H9 (cell line): Measurements from ENCODE around the gene APBB2. TPM values are rescaled to one million over a fixed set of nuclear protein-coding genes. Genes with fewer than 3 reads are reported as not detected.

Experiments used
- DNase-seq: peaks from one replicate; pipeline ENCODE4 v3.0.0-alpha.2; 2017
- H2AFZ ChIP-seq: one replicate; pipeline ENCODE4 v1.6.1; 2013; ENCODE audit warnings: mild to moderate bottlenecking, low read length, control low read depth, moderate library complexity
- H2AK5ac ChIP-seq: 2 replicates; pipeline ENCODE4 v1.6.1; 2013; ENCODE audit warnings: low read length, control low read depth, mixed read lengths; ENCODE audit not compliant: insufficient read length
- H2BK120ac ChIP-seq: one replicate; pipeline ENCODE4 v1.6.1; 2013; ENCODE audit warnings: low read depth, mild to moderate bottlenecking, low read length, control low read depth, inconsistent platforms; ENCODE audit not compliant: poor library complexity, severe bottlenecking
- H2BK12ac ChIP-seq: 2 replicates; pipeline ENCODE4 v1.6.1; 2013; ENCODE audit warnings: low read length, control low read depth, mixed read lengths, low read depth; ENCODE audit not compliant: insufficient read length
- H2BK15ac ChIP-seq: 2 replicates; pipeline ENCODE4 v1.6.1; 2013; ENCODE audit warnings: low read depth, low read length, control low read depth
- H2BK20ac ChIP-seq: one replicate; pipeline ENCODE4 v1.6.1; 2013; ENCODE audit warnings: low read depth, mild to moderate bottlenecking, low read length, control low read depth, inconsistent platforms; ENCODE audit not compliant: poor library complexity, severe bottlenecking
- H2BK5ac ChIP-seq: 2 replicates; pipeline ENCODE4 v1.6.1; 2013; ENCODE audit warnings: low read length, control low read depth, mixed read lengths; ENCODE audit not compliant: insufficient read length
- H3K14ac ChIP-seq: 2 replicates; pipeline ENCODE4 v1.6.1; 2013; ENCODE audit warnings: low read length, control low read depth; ENCODE audit not compliant: insufficient read depth
- H3K18ac ChIP-seq: 2 replicates; pipeline ENCODE4 v1.6.1; 2013; ENCODE audit warnings: low read depth, mild to moderate bottlenecking, mixed read lengths, low read length, control low read depth; ENCODE audit not compliant: insufficient read length
- H3K23ac ChIP-seq: 2 replicates; pipeline ENCODE4 v1.6.1; 2013; ENCODE audit warnings: low read length, control low read depth, mixed read lengths, low read depth; ENCODE audit not compliant: insufficient read length
- H3K23me2 ChIP-seq: 2 replicates; pipeline ENCODE4 v1.6.1; 2013; ENCODE audit warnings: low read depth, mild to moderate bottlenecking, mixed read lengths, low read length, control low read depth; ENCODE audit not compliant: insufficient read length, poor library complexity, severe bottlenecking
- H3K27ac ChIP-seq: 2 replicates; pipeline ENCODE4 v1.5.1; 2013; ENCODE audit warnings: low read length, control low read depth, mixed read lengths, low read depth; ENCODE audit not compliant: insufficient read length
- H3K27me3 ChIP-seq: 2 replicates; pipeline ENCODE4 v1.6.1; 2013; ENCODE audit warnings: low read length, control low read depth, inconsistent platforms; ENCODE audit not compliant: insufficient read depth
- H3K4ac ChIP-seq: 2 replicates; pipeline ENCODE4 v1.6.1; 2013; ENCODE audit warnings: low read depth, mild to moderate bottlenecking, control low read depth, inconsistent platforms, low read length, moderate library complexity
- H3K4me1 ChIP-seq: 2 replicates; pipeline ENCODE4 v1.6.1; 2013; ENCODE audit warnings: low read length, control low read depth, inconsistent platforms; ENCODE audit not compliant: insufficient read depth
- H3K4me2 ChIP-seq: 2 replicates; pipeline ENCODE4 v1.6.1; 2013; ENCODE audit warnings: low read length, control low read depth, mixed read lengths; ENCODE audit not compliant: insufficient read length, insufficient read depth
- H3K56ac ChIP-seq: 2 replicates; pipeline ENCODE4 v1.6.1; 2013; ENCODE audit warnings: low read depth, mild to moderate bottlenecking, mixed read lengths, low read length, control low read depth; ENCODE audit not compliant: insufficient read length
- H3K79me1 ChIP-seq: 2 replicates; pipeline ENCODE4 v1.6.1; 2013; ENCODE audit warnings: low read depth, mild to moderate bottlenecking, moderate library complexity, low read length, control low read depth, inconsistent platforms; ENCODE audit not compliant: insufficient read depth, poor library complexity, severe bottlenecking
- H3K79me2 ChIP-seq: 2 replicates; pipeline ENCODE4 v1.6.1; 2013; ENCODE audit warnings: low read length, control low read depth, inconsistent platforms; ENCODE audit not compliant: insufficient read depth
- H3K9ac ChIP-seq: 2 replicates; pipeline ENCODE4 v1.6.1; 2013; ENCODE audit warnings: low read length, control low read depth, mixed read lengths; ENCODE audit not compliant: insufficient read length; ENCODE audit errors: extremely low read depth
- H3K9me3 ChIP-seq: one replicate; pipeline ENCODE4 v1.6.1; 2013; ENCODE audit warnings: low read depth, low read length, inconsistent platforms; ENCODE audit not compliant: control insufficient read depth
- H3T11ph ChIP-seq: one replicate; pipeline ENCODE4 v1.6.1; 2013; ENCODE audit warnings: mild to moderate bottlenecking, low read length, control low read depth, inconsistent platforms
- H4K20me1 ChIP-seq: one replicate; pipeline ENCODE4 v1.6.1; 2013; ENCODE audit not compliant: control insufficient read depth, insufficient read length, insufficient read depth
- H4K5ac ChIP-seq: 2 replicates; pipeline ENCODE4 v1.6.1; 2013; ENCODE audit warnings: low read depth, mild to moderate bottlenecking, mixed read lengths, low read length, control low read depth; ENCODE audit not compliant: insufficient read length
- H4K8ac ChIP-seq: replicated peaks from 2 replicates; pipeline ENCODE4 v1.6.1; 2013; ENCODE audit warnings: low read length, control low read depth, mixed read lengths, low read depth; ENCODE audit not compliant: insufficient read length
- H4K91ac ChIP-seq: 2 replicates; pipeline ENCODE4 v1.6.1; 2013; ENCODE audit warnings: low read depth, mild to moderate bottlenecking, moderate library complexity, mixed read lengths, low read length, control low read depth; ENCODE audit not compliant: insufficient read length
- H3K27ac Mint-ChIP-seq, 3 experiments: 2 replicates in 2 of 3; 3 replicates in 1 of 3; pipeline ENCODE4 v1.8.0; 2020 to 2021; ENCODE audit warnings: mixed read lengths in 3 of 3, mild to moderate bottlenecking in 1 of 3, moderate library complexity in 1 of 3
- H3K27me3 Mint-ChIP-seq: 2 replicates; pipeline ENCODE4 v1.8.0; 2021; ENCODE audit warnings: low read depth, mild to moderate bottlenecking, moderate library complexity, mixed read lengths
- H3K36me3 Mint-ChIP-seq, 3 experiments: 2 replicates in 2 of 3; 3 replicates in 1 of 3; pipeline ENCODE4 v1.8.0; 2020 to 2021; ENCODE audit warnings: low read depth in 3 of 3, mixed read lengths in 3 of 3; ENCODE audit not compliant: insufficient read depth in 1 of 3
- H3K4me1 Mint-ChIP-seq, 2 experiments: 2 replicates each; pipeline ENCODE4 v1.8.0; 2020; ENCODE audit warnings: mixed read lengths in 2 of 2
- H3K4me3 Mint-ChIP-seq, 2 experiments: 2 replicates in 1 of 2; 3 replicates in 1 of 2; pipeline ENCODE4 v1.8.0; 2020 to 2021; ENCODE audit warnings: mild to moderate bottlenecking in 2 of 2, mixed read lengths in 2 of 2, moderate library complexity in 1 of 2
- H3K9me3 Mint-ChIP-seq, 2 experiments: 2 replicates in 1 of 2; 3 replicates in 1 of 2; pipeline ENCODE4 v1.8.0; 2020; ENCODE audit warnings: mild to moderate bottlenecking in 2 of 2, mixed read lengths in 2 of 2, moderate library complexity in 1 of 2
- CTCF ChIP-seq: fragments of 200-600 bp; sonication (generic); conservative IDR thresholded peaks from 3 replicates; pipeline ENCODE4 v1.8.0; 2021; ENCODE audit warnings: antibody characterized with exemption, mild to moderate bottlenecking
- WGBS: extraction: QIAGEN DNeasy Blood & Tissue Kit; methylation state at CpG from one replicate; pipeline ENCODE4 v1.1.7; 2013; ENCODE audit warnings: missing lambda C conversion rate, low lambda C conversion rate, mixed read lengths; ENCODE audit not compliant: insufficient read length; ENCODE audit errors: extremely low coverage; 5-methylcytosine and 5-hydroxymethylcytosine counted together
- total RNA-seq: library from RNA; stranded (reverse); gene quantifications from 2 replicates; pipeline ENCODE4 v1.2.1, GENCODE V29; 2021

The APBB2 gene
- total RNA-seq, 1 experiment from 2014 or later: 39.6 TPM

GRCh38 chr4:41050880-41051775 lies 163.2 kb downstream of the APBB2 start:
- Histone ChIP-seq H2BK120ac (no peak overlapping the region), H3K9me3 (no peaks in the 10 kb centered on the region), H3K9ac (no peak overlapping the region), H4K91ac (no peak overlapping the region), H3K18ac (no peak overlapping the region), H3K23me2 (no peaks in the 10 kb centered on the region), H2AK5ac (no peak overlapping the region), H2BK5ac (no peak overlapping the region), H4K5ac (no peak overlapping the region), H3K4me1 (no peaks in the 10 kb centered on the region), H3K23ac (no peak overlapping the region), H3K79me2 (no peaks in the 10 kb centered on the region), H4K8ac (no peak overlapping the region), H3K79me1 (no peaks in the 10 kb centered on the region), H3K27me3 (no peaks in the 10 kb centered on the region), H2AFZ (no peak overlapping the region), H3T11ph (no peak overlapping the region), H2BK20ac (no peak overlapping the region), H2BK12ac (no peak overlapping the region), H3K4ac (no peak overlapping the region), H3K56ac (no peak overlapping the region), H3K14ac (no peak overlapping the region), H4K20me1 (no peaks in the 10 kb centered on the region), H2BK15ac (no peak overlapping the region), H3K27ac (no peak overlapping the region), H3K4me2 (no peak overlapping the region)
- no peaks in the 10 kb centered on the region for H3K27me3 Mint-ChIP-seq
- peaks cover 9 to 11% of the 10 kb centered on the region in 2 experiments for H3K4me1 Mint-ChIP-seq
- no peak overlapping the region for H3K27ac Mint-ChIP-seq
- H3K9me3 Mint-ChIP-seq: peaks cover 7 to 8% of the 10 kb centered on the region in 2 experiments; a peak in 3 of 5 replicates
- peaks cover 5 to 13% (median 6%) of the 10 kb centered on the region in 3 experiments; a peak in 5 of 7 replicates for H3K36me3 Mint-ChIP-seq
- no peak for DNase-seq
- no peak overlapping the region for H3K4me3 Mint-ChIP-seq
- no CpG with 5 or more reads among the region's 11 CpGs for WGBS
- TF ChIP-seq CTCF: no peak
